ENCODE data around the gene ALPI. TPM values are rescaled to one million over a fixed set of nuclear protein-coding genes. Genes with fewer than 3 reads are reported as not detected.

ALPI gene
- total and polyA plus RNA-seq, 2 donors (not counting 3 experiments of a cell fraction or from before 2014, with no cell fraction given): not detected

GRCh38 chr2:232480201-232481190 lies 24.5 kb downstream of the ALPI start:
- Histone ChIP-seq H3K4me2 (ENCODE audit: insufficient read depth, low read length) (no peak overlapping the region), H4K20me1 (replicated peaks; ENCODE audit: control insufficient read depth, extremely low read depth, insufficient read depth, low read length) (no peaks in the 10 kb centered on the region), H3K4me1 (ENCODE audit: control insufficient read depth, extremely low read depth, insufficient read depth, low read length) (no peaks in the 10 kb centered on the region), H3K27me3 (ENCODE audit: control insufficient read depth in 2 of 2, insufficient read depth in 2 of 2, low read length in 2 of 2) (peaks cover 11 to 14% of the 10 kb centered on the region in 2 experiments), H3K9ac (replicated peaks; ENCODE audit: extremely low read depth, insufficient read depth, low read length) (no peak overlapping the region), H3K27ac (ENCODE audit: insufficient read depth, low read depth, low read length) (no peak overlapping the region), H3K79me2 (ENCODE audit: control insufficient read depth, insufficient read depth, low read length) (no peaks in the 10 kb centered on the region), H2AFZ (ENCODE audit: low read depth, low read length) (no peak overlapping the region), H3K9me3 (replicated peaks; ENCODE audit: control insufficient read depth, insufficient read depth, low read length) (no peaks in the 10 kb centered on the region), H3K9me1 (replicated peaks; ENCODE audit: control insufficient read depth, extremely low read depth, insufficient read depth, low read length) (no peaks in the 10 kb centered on the region), H3K4me3 (replicated peaks in 1 of 3; ENCODE audit: insufficient read depth in 1 of 3, low read depth in 1 of 3, low read length in 3 of 3) (no peak overlapping the region), H3K36me3 (ENCODE audit: control insufficient read depth in 2 of 2, extremely low read depth in 1 of 2, insufficient read depth in 2 of 2, low read length in 2 of 2) (no peaks in the 10 kb centered on the region)
- TF ChIP-seq GATA2 (IDR thresholded peaks at IDR 0.05; ENCODE audit: insufficient read depth, insufficient read length, low read depth, low read length): no peak
- TF ChIP-seq MYC (IDR thresholded peaks at IDR 0.05; ENCODE audit: low read depth, low read length): no peak
- no peak for TF ChIP-seq EZH2 (IDR thresholded peaks at IDR 0.05; ENCODE audit: borderline replicate concordance, low read depth, low read length, severe bottlenecking)
- TF ChIP-seq POLR2AphosphoS5 (IDR thresholded peaks at IDR 0.05; ENCODE audit: insufficient read depth, low read depth, low read length): no peak
- no peak for TF ChIP-seq FOS (IDR thresholded peaks at IDR 0.05; ENCODE audit: borderline replicate concordance, insufficient read depth, low read length)
- TF ChIP-seq CTCF (IDR thresholded peaks at IDR 0.05; ENCODE audit: extremely low read depth in 1 of 2, insufficient read depth in 1 of 2, low read depth in 1 of 2, low read length in 2 of 2): no peak
- no peak for TF ChIP-seq POLR2A (IDR thresholded peaks at IDR 0.05; ENCODE audit: low read depth, low read length)
- TF ChIP-seq JUN (IDR thresholded peaks at IDR 0.05; ENCODE audit: borderline replicate concordance, insufficient read depth, insufficient read length, low read depth): no peak
- no peak for TF ChIP-seq MAX (IDR thresholded peaks at IDR 0.05; ENCODE audit: insufficient read depth, insufficient read length)
- dilution Hi-C loops (cut with MboI; ENCODE audit: extremely low pct_ligation_motif_present, low sequenced_read_pairs): no loop called here
- BruUV-seq (replicated peaks): no TSS peak
- ChIA-PET POLR2A (no interaction called here), CTCF (no interaction called here)
- DNase-seq (ENCODE audit: low read depth, low spot score): no peak
- intact Hi-C loops (cut with micrococcal nuclease): no loop called here
- FAIRE-seq: no peak

Data from endothelial cell of umbilical vein (primary cell).